Measurements from ENCODE around the gene FPGT.

DNA sequence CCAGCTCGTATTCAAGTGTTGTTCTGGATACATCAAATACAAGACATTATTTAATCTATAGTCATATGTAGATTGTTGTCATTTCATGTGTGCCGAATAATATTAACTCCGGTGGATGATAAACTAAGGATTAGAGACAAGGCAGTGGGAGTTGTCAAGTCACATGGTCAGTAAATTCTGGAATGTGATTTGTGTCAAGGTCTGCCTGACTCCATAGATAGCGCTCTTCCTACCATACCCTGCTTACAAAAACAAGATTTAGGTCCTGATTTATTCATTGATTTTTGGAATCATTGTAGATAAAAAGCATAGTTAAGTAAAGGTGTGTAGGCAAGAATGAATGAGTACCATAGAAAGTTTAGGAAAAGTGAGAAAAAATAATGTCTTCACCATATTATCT is 39.7 kb downstream of the FPGT start:
- TF ChIP-seq POLR2A (IDR thresholded peaks at IDR 0.05; ENCODE audit: low read depth, low read length): no peak
- no peak for TF ChIP-seq CEBPB (IDR thresholded peaks at IDR 0.05; ENCODE audit: low read depth, low read length)
- TF ChIP-seq, protein P1, sequence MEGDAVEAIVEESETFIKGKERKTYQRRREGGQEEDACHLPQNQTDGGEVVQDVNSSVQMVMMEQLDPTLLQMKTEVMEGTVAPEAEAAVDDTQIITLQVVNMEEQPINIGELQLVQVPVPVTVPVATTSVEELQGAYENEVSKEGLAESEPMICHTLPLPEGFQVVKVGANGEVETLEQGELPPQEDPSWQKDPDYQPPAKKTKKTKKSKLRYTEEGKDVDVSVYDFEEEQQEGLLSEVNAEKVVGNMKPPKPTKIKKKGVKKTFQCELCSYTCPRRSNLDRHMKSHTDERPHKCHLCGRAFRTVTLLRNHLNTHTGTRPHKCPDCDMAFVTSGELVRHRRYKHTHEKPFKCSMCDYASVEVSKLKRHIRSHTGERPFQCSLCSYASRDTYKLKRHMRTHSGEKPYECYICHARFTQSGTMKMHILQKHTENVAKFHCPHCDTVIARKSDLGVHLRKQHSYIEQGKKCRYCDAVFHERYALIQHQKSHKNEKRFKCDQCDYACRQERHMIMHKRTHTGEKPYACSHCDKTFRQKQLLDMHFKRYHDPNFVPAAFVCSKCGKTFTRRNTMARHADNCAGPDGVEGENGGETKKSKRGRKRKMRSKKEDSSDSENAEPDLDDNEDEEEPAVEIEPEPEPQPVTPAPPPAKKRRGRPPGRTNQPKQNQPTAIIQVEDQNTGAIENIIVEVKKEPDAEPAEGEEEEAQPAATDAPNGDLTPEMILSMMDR (conservative IDR thresholded peaks at IDR 0.05; ENCODE audit: low read depth, low read length): no peak
- no peak for TF ChIP-seq SMC3 (IDR thresholded peaks at IDR 0.05; ENCODE audit: low read depth, low read length)
